NCI-H69 (cell line): ENCODE measurements around the gene LAPTM5.

Source experiments
- DNase-seq: peaks from one replicate; lab custom pipeline; 2025; lab: John Stamatoyannopoulos, UW

Gene LAPTM5

GRCh38 chr1:30755746-30756145, 1.8 kb downstream of the LAPTM5 start:
- no peak for DNase-seq

GRCh38 chr1:30755334-30755733, 2.2 kb downstream of the LAPTM5 start:
- DNase-seq, result no peak

- no peak for DNase-seq
Measured at GRCh38 chr1:30754684-30755171, 2.8 kb downstream of the LAPTM5 start.

- DNase-seq, result no peak
Measured at GRCh38 chr1:30753660-30754123, 3.9 kb downstream of the LAPTM5 start.

GRCh38 chr1:30753118-30753517, 4.5 kb downstream of the LAPTM5 start:
- no peak for DNase-seq

- DNase-seq, result no peak
Measured at GRCh38 chr1:30752651-30752908, 5.0 kb downstream of the LAPTM5 start.

- no peak for DNase-seq
Measured at GRCh38 chr1:30751830-30752650, 5.5 kb downstream of the LAPTM5 start.

GRCh38 chr1:30750731-30751291, 6.8 kb downstream of the LAPTM5 start:
- DNase-seq, result peak; percentile 21

- DNase-seq, result peak; percentile 14
Measured at GRCh38 chr1:30749691-30750583, 7.6 kb downstream of the LAPTM5 start.

GRCh38 chr1:30748699-30749401, 8.7 kb downstream of the LAPTM5 start:
- peak; percentile 71 for DNase-seq

- peak; percentile 96 for DNase-seq
Measured at GRCh38 chr1:30748098-30748698, 9.4 kb downstream of the LAPTM5 start.

- peak; percentile 22 for DNase-seq
Measured at GRCh38 chr1:30747033-30748008, 10.3 kb downstream of the LAPTM5 start.

GRCh38 chr1:30746212-30747032, 11.2 kb downstream of the LAPTM5 start:
- DNase-seq, result peak; percentile 61

- peak; percentile 32 for DNase-seq
Measured at GRCh38 chr1:30745834-30746208, 11.8 kb downstream of the LAPTM5 start.

GRCh38 chr1:30745156-30745833, 12.3 kb downstream of the LAPTM5 start:
- peak; percentile 7 for DNase-seq

- DNase-seq, result no peak
Measured at GRCh38 chr1:30744060-30744756, 13.4 kb downstream of the LAPTM5 start.

- peak; percentile 88 for DNase-seq
Measured at GRCh38 chr1:30743584-30744059, 14.0 kb downstream of the LAPTM5 start.

- peak; percentile 41 for DNase-seq
Measured at GRCh38 chr1:30742963-30743559, 14.5 kb downstream of the LAPTM5 start.
